GM18909 (cell line): ENCODE data around the gene CIRBP.

Experiments
- ATAC-seq: cut with Tn5 transposase; IDR thresholded peaks from one replicate; pipeline ENCODE4 v1.9.1; 2021; ENCODE audit warnings: mild to moderate bottlenecking; ENCODE audit not compliant: unreplicated experiment, poor library complexity

Gene CIRBP

DNA sequence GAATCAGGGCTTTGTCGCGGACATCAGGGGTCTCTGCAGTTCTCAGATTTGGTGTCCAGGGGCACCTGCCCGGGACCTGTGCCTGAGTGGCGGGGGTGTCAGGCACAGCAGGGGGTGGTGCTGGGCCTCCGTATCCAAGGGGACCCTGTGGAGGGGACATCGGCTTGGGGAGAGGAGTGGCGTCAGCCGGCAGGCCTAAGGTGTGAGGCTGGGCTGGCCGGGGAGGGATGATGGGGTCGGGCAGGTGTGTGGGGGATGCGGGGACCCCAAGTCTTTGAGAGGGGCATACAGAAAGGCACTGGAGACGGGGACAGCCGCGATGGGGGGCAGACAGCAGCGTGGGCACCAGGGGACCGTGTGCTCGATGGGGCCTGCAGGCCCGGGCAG lies 19.1 kb downstream of the CIRBP start:
- no peak for ATAC-seq

DNA sequence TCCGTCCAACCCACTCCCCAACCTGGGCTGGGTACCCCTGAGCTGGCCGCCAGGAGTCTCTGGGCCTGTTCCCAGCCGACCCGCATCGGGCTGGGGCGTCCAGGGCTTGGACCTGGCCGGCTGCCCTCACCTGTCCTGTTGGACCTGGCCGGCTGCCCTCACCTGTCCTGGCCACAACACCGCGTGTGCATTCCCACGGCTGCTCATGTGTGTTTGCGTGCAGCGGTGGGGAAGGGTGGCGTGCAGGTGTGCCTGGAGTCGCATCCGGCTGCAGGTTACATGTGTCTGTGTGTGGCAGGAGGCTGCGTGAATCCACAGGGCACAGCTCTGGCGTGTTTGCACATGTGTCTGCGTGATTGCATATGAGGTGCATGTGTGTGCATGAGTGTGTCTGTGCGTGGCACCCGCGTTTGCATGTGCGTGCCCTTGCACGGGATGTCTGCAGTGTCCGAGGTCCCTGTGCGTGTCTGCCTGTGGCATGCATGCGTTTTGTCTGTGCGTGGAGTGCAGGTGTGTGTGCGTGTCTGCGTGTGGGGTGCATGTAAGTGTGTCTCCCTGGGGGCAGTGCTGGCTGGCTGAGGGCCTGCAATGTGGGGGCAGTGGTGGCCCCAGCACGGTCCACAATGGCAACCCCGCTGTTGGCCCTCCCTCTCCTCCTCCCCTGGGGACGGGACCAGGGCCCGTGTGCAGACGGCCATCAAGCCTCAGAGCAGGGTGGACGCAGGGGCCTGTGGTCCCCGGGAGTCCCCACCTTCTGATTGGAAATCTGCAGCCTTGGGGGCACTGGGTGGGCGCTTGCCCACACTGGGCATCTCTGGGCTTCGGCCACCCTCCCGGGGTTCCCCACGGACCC lies 19.9 kb downstream of the CIRBP start:
- no peak for ATAC-seq

DNA sequence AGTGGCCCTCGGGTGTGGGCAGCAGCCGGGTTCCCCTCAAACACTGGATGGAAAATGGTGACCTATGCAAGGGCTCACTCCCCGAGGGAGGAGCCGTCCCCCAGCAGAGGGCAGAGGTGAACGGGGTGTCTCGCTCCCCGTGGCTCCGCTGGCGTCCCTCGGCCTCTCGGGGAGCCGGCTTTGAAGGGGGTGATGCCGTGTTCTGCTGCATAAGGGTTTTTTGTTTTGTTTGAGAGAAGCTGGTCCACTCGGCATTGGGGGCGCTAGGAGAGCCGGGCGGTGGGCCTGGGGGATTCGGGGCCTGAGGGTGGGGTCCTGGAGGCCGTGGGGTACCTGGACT lies 20.5 kb downstream of the CIRBP start:
- ATAC-seq: no peak

DNA sequence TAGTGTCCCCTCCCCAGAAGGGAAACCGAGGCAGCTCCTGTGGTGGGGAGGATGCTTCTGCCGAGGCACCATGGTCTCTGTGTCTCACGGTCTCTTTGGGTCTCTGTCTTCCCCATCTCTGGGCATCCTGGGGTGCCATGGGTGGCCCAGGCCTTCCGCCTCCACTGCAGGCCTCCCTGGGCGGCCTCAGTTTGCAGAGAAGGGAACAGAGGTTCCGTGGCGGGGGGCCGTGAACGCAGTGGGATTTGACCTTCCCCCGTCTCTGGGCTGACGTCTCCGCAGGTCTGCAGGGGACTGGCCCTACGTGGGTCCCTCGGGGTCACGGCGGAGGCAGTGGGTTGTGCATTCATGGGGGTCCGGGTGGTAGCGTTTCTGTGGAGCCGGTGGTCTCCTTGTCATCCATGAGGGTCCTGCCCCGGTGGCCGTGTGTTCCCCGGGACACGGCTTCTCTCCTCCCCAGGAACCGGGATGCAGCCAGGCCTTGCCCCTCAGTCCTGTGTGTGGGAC lies 21.1 kb downstream of the CIRBP start:
- no peak for ATAC-seq

DNA sequence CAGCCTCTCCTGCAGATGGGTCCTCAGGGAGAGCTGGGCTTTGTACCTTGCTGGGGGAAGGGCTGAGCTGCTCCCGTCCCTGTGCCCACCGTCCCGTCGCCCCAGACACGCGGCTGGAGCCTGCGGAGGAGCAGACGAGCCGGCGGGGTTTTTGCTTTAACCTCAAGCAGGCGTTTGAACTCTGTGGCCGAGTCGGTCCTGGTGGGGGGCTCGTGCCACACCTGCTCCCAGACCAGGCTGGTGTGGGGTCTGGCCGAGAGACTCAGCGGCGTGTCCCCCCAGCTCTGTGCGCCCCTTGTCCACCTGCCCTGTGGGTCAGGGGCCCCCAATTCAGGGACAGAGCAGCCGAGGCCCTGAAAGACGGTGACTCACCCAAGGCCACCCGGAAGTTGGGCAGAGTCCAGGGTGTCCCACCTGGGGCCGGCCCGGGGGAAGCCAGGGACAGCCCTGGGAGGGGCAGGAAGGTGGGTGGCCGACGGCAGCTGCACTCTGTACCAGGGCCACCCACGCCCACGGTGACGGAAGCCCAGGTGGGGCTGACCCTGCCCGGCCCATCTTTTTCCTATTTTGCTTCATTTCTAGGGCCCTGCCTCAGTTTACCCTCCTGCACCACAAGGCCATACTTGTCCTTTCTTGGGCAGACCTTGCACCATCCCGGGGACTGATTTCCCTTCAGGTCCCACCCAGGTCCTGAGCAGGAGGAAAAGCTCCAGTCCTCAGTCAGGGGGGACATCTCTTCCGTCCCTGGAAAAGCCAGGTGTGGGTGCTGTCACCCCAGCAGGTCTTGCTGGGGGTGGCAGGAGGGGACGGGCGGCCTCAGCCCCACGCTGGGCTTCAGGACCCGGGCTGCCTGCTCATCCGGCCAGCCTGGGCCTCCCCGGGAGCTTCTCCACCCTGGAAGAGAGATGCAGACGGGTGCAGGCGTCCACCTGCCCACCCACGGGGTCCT lies 21.8 kb downstream of the CIRBP start:
- ATAC-seq: no peak

DNA sequence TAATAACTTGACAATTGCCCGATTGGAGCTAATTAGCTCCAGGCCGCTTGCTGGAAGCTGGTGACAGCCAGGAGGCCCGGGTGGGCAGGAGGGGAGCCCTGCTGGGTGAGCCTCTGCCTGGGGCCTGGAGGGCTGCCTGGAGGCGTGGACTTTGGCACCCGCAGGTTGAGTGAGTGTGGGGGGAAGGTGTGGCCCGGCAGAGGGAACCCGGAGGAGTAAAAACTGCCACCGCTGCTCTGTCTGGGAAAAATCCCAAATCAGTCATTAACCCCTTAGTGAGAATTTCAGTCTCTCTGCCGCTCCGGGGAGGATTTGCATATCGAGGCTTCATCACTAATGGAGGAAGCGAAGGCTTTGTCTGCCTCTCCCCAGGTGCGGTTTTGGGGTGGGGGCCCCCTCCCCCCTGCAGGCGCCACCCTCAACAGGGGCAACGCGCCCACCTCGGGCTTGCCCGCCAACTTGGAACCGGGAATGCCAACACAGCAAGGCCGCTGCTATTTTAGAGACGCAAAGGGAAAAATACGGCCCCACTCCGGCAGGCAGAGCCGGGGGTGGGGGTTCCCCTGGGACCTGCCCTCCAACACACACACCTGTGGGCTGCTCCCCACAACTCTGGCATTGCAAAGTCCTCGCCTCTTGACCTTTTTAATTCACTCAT lies 22.8 kb downstream of the CIRBP start:
- ATAC-seq: no peak

DNA sequence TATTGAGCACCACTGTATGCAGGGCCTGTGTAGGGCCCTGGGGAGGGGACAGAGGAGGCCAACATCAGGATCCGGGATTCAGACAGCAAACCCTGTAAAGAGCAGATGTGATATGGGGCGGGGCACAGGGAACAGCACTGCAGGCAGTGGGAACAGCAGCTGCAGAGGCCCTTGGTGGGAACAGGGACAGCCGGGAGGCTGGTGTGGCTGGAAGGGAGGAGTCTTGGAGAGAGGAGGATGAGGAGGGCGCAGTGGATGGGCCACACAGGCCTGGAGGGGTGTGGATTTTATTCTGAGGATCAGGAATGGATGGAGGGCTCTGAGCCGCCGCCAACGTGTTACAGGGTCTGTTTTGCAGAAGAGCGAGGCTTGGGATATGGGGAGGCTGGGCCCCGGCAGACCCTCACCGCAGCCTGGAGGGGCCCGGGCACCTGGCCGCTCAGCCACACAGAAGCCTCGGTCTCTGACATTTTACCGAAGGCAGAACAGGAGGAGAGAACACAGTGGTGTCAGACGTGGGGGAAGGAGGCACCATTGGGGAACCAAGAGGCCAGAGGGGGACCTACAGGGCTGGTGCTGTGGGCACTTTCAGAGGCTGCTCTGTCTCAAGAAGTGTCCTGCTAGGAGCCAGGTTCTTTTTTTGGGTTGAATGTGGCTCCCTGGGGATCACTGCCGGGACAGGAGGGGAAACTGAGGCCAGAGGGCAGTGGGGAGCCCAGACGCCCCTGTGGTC lies 23.5 kb downstream of the CIRBP start:
- ATAC-seq: no peak

DNA sequence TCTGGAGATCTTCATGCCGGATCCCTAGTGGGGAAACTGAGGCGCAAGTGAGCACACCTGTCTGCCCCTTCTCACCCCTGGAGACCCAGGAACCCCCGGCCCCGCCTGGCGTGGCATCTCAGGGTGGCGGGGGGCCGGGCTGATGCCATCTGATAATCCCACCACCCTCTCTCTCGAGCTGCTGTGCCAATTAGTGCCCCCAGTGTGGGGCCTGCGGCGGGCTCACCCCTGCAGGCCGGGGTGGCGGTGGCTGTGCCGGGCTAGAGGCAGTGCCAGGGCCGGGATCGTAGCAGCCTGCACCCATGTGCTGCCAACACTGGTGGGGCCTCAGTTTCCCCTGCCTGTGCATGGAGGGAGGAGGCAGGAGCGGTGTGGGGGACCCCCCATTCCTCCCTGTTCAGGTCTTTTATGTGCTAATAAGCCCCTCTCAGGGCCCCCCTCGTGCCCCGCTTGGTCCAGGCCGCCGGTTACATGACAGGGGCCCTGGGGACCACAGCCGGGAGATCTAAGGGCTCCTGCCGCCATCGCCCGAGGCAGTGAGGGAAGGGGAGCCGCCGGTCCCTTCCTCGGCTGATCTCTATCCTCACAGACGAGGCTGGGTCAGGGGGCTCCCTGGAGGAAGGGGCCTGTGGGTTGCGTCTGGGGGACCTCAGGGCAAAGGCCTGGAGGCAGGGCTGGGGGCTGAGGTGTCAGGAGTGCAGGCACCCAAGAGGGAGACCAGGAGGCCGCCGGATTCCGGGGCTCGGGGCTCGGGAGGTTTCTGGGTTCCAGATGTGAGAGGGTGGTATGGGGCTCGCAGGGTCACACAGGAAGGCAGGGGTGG lies 24.9 kb downstream of the CIRBP start:
- no peak for ATAC-seq

DNA sequence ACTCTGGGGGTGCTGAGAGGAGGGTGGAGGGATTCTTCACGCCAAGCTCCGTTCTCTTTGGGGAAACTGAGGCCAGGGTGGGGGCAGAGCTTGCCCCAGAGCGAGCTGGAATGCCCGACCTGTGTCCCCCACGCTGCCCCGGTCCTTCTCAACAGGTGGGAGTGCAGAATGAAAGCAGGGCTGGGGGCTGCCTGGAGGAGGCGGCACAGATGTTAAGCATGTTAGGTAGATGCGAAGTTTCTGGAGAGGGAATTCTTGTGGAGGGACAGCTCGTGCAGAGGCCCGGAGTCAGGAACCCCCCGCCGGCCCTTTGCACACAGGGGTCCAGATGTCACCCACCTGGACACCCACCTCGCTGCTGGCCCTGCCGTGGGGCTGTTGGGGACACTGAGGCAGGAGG lies 25.6 kb downstream of the CIRBP start:
- no peak for ATAC-seq

DNA sequence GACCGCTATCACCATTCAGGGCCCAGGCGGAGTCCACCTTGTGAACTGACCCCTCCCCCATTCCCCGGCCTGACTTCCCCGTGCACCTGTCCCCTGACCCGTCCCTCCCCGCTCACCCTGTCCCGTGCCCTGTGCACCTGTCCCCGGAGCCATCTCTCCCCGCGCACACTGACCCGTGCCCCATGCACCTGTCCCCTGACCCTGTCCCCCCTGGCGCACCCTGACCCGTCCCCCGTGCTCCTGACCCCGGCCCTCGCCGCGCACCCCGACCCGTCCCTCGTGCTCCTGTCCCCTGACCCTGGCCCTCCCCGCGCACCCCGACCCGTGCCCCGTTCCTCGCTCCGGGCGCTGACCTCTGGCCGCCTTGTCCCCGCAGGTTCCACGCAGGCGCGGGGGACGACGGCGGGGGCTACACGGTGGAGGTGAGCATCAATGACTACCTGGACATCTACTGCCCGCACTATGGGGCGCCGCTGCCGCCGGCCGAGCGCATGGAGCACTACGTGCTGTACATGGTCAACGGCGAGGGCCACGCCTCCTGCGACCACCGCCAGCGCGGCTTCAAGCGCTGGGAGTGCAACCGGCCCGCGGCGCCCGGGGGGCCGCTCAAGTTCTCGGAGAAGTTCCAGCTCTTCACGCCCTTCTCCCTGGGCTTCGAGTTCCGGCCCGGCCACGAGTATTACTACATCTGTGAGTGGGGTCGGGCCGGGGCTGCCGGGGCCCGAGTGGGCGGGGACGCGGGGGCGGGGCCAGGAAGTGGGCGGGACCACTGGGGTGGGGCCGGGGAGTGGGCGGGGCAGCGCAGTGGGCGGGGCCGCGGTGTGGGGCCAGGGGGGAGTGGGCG lies 26.3 kb downstream of the CIRBP start:
- ATAC-seq: no peak

DNA sequence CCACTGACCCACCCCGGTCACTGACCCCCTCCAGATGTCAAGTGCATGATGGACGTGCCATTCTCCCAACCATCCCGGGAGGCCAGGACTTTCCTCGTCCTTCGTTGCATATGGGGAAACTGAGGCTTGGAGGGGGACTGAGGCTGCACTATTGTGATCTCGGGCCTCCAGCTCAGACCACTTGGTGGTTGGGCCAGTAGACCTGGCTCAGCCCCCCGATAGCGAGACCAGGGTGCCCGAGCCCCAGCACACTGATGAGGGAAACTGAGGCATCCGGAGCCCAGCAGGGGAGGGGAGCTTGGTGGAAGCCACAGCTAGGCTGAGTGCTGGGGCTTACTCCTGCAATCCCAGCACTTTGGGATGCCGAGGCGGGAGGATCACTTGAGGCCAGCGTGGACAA lies 26.9 kb downstream of the CIRBP start:
- ATAC-seq: no peak

DNA sequence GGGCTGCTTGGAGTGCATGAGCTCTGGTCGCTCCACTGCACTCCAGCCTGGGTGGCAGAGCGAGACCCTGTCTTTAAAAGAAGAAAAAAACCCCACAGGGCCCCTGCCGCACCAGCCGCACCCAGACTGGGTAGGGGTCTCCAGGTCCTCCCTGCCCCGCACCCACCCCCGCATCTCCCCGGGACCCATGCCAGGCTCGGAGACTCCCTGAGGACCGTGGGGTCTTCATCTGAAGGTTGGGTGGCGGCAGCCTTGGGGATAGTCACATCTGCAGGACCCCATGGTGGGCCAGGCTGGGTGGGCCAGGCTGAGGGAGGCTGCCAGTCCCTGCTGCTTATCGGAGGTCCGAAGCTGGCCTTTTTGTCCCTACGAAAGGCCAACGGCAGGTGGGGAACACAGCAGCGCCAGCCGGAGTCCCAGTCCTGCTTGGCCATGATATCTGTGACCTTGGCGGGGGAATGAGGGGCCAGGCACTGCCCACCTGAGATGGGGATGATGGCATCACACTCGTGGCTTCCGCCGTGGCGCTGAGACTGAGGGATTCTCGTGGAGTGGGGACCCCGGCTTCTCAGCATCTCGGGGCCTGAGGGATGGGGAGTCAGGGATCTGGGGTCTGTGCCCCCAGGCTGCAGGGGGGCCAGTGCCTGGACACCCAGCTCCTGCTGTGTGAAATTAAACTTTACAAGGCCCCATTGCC lies 27.6 kb downstream of the CIRBP start:
- ATAC-seq: no peak

DNA sequence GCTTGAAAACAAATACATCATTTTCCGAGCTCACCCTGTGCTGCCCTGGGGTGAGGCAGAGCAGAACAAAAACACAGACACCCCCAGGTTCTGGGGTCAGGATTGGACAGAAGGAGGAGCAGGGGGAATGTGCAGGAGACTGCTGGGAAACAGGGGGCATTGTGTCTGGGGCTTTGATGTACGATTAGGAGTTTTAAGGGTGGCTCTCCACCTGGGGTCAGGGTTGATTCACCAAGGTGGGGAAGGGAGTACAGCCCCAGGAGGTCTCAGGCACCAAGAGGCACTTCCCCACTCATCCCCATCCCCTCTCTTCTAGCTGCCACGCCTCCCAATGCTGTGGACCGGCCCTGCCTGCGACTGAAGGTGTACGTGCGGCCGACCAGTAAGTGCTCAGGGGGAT lies 29.1 kb downstream of the CIRBP start:
- no peak for ATAC-seq

DNA sequence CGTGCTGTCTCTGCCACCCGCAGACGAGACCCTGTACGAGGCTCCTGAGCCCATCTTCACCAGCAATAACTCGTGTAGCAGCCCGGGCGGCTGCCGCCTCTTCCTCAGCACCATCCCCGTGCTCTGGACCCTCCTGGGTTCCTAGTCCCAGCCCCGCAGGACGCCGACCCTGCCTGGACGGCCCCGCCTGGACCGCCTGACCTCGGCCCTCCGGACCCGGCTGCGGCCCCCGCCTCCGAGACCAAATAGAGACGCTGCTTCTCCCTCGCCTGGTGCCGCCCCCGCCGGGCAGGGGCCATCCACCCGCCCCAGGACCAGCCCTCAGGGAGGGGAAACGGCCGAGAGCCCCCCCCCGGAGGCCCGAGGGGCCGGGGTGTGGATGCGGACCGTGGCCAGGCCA lies 30.7 kb downstream of the CIRBP start:
- ATAC-seq: no peak

DNA sequence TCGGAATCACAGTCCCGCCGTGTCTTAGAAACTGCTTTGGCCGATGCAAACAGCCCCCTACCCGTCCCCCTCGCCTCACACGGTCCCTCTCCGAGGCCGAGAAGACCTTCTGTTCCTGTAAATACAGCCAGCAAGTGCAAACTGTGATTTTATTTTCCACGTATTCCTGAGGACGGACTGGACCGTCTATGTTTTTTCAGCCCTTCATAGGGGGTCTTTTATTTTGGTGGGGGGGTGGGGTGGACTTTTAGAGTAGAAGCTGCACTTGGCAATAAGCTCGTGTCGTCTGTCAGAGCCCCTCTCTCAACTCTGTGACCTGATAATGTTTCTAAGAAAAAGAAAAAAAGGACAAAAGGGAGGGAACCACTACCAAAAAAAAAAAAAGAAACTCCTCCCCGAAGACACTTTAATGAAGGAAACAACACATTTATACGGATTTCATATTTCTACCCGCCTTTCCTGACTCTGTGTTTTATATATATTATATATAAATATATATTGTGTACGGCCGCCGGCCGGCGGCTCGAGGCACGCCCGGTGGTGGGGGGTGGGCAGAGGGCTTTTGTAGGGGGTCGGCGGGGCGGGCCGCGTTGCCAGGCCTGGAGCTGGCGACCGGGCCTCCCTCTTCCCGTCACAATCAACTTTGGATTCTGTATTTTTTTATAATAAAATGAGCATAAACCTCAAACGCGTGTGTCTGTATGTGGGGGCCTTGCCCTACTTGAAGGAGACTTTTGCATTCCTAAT lies 31.8 kb downstream of the CIRBP start:
- ATAC-seq: no peak

DNA sequence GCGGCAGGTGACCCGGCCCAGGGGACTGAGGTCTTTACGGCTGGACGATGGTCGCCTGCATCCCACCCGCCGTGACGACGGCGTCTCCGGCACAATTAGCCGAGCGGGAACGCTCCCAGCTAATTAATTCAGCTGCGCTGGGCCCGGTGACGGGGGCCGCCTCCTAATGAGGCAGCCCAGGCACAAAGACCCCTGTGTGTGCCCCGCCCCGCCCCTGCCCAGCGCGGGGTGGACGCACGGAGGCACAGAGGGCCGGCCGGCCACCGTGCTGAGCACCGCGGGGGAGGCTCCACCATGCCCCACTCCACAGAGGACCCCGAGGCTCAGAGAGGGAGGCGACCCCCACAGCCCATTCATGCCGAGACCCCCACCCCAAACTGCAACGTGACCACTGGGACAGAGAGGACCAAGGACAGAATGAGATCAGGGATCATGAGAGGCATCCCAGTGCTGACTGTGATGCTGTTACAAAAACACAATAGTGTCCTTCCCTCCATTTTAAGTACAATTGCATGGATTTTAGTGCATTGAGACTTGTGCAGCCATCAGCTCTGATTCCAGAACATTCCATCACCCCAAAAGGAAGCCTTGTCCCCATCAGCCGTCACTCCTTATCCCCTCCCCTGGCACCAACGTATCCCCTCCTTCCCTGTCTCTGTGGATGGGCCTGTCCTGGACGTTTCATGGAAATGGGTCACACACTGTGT lies 33.6 kb downstream of the CIRBP start:
- no peak for ATAC-seq
